Inferior parietal cortex (tissue), 1 donor: Measurements from ENCODE around the gene RNF217.

ENCODE experiments used
- DNase-seq: peaks from one replicate; pipeline ENCODE4 v3.0.0-alpha.2; 2016; ENCODE audit errors: extremely low spot score

The RNF217 gene

DNA sequence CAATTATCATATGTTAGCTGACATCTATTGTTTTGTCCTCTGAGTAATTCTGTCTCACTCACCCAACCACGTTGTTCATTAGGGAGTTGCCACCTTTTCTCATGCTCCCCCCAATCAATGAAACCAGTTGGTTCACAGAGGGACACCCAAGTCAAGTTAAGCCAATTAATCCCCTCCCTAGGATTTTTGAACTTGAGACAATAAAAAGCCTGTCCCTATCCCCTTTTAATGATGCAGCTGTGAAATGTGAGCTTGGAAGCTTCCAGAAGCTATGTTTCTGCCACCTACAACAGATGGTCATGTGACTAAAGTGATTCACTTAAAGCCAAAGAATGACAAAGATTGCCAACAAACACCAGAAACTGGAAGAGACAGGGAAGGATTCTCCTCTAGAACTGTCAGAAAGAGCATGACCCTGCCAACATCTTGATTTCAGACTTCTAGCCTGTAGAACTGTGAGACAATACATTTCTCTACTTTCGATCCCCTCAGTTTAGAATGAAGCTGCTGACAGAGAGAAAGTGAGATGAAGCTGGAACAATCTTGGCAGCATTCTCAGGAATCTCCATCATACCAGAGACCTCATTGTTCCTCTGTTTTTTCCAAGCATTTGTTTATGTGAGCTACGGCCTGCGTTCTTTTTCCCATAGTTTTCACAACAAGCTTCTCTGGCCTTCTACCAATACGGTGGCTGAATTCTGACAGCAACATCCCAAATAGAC, 133.5 kb downstream of the RNF217 start:
- peak; percentile 60 for DNase-seq

DNA sequence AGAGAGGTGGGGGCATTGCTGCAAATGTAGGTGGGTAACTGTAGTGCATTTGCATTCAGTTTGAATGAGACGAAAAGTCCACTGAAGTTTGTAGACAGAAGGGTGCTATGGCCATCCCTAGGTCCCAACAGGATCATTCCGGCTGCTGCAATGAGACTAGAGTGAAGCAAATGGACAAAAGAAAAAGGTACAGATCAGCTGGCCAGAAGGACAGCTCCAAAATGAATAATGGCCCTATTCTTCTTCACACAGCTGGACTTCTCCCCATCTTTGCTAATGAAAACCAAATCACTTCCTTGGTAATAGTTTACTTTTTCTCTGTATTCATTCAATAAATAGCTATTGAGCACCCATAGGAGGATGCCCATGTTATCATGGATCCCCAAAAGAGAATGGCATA, 134.9 kb downstream of the RNF217 start:
- DNase-seq = no peak

DNA sequence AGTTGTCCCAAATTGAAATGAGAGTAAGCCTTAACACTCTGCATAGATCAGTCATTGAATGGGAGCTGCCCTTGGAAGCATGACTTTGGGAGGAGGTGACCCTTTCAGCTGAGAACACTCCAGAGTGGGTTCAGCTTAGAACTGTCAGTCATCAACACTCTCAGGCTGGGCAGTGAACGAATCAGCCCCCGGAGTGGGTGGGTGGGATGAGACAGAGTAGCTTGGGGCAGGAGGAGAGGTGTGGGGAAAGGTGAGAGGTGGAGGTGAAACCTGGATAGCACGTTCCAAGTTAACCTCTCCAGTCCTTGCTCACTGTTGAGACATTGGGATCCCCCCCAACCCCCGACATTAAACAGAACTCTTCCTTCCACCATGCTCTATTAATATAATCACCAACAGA, 136.0 kb downstream of the RNF217 start:
- DNase-seq = no peak

DNA sequence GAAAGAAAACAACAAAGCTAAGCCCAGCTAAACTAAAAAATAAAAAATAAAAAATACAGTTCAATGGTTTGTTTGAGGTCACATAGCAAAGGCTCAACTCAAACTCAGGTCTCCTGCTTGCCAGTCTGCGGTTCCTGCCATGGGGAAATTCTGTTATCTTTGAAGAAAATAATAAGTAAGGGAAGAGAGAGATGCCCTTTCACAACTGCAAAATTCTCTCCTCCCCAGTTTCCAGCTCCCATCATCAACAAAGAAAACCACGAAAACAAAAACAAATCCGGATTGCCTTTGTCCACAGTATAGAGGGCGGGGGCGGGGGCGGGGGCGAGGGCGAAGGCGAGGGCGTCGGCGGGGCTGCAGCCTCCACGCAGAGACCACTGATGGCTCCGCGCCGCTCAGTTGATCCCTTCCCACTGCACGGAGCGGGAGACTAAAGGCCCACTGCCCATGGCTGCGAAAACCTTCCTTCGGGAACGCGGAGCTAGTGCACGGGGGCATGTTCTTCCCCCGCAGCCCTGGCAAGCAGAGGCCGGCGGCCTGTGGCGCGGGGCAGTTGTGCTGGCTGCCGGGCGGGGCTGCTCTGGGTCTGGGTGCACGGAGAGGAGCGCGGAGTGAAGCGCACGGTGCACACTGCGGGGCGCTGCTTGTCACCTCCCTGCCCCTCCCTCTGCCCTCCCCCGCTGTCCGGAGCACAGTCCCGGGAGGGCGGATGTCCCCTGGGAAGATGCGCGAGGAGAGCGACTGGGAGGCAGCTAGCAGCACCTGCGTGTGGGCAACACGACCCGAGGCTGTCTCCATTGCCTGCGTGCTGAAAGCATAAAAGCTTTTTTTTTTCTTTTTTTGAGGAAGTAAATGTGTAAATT, 137.2 kb downstream of the RNF217 start:
- no peak for DNase-seq

DNA sequence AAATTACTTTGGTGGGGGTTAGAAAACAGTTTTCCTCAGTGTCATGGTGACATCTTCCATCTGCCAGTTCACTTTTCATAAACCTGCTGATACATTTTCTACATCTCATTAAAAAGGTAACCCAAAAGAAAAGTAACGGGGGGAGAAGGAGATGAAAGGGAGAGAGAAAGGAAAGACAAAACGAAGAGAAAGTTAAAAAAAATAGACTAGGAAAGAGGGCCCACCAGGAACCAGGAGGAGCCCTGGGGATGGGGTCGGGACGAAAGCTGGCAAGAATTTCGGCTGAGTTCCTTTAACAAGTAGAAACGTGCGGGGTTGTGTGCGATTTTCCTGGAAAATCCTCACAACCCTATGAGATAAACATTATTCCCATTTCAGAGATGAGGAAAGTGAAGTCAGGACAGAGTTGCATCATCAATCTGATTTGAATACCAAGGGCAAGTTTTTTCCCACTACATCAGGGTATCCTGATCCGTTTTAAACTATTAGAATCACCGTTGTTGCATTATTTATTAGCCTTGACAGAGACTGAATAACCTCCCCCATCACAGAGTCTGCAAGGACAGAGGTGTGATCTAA, 137.9 kb downstream of the RNF217 start:
- DNase-seq = no peak

DNA sequence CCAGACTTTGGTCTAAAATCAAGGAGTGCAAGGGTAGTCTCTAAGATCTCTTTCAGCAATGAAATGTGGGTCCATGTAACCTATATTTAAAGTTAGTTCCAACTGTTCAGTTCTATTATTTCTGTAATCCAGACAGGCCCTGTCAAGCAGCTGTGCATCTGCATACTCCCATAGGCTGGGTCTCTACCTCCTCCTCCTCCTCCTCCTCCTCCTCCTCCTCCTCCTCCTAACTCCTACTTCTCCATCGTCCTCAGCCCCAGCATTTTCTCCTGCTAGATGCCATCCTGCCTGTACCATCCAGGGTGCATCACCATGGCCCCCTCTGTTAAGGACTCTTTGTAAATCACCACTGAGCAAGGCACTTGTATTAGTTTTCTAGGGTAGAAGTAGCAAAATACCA, 138.9 kb downstream of the RNF217 start:
- DNase-seq = no peak

DNA sequence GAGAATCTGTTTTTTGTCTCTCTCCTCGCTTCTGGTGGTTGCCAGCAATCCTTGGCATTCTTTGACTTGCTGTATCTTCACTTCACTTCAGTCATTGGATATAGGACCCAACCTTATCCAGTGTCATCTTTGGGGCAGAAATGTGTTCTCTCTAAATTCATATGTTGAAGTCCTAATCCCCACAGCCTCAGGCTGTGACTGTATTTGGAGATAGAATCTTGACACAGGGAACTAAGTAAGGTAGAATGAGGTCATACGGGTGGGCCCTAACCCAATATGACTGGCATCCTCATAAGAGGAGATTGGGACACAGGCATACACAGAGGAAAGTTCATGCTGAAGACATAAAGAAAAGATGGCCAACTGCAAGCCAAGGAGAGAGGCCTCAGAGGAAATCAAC, 139.4 kb downstream of the RNF217 start:
- no peak for DNase-seq

DNA sequence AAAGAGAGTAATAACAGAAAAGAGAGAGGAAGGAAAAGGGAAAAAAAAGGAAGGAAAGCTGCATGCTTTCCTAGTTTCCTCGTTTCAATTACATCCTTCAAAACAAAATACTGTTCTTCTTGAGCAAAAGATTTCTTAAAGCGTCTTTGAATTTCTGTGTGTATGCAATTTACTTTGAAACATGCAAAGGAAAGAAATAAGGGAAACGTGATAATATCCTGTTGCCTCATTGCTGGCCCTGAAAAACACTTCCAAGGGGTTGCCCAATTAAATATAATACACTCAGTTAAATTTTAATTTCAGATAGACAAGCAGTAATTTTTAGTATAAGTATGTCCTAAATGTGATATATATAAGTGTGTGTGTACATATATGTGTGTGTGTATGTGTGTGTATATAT, 140.2 kb downstream of the RNF217 start:
- no peak for DNase-seq

DNA sequence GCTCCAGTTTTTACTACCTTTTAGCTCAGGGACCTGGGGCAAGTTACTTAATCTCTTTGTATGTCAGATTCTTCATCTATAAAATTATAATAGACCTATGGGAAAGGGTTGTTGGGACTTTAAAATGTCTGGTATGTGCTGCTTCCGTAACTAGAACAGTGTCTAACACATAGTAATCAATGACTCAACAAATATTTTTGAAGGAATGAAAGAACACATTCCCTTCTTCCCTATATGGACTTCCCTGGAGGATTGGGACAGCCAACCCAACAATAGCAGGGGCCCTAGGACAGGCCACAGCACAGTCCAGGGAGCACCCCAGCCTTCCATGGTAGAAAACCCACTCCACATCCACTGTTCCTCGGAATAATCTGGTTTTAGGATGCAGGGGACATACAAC, 140.7 kb downstream of the RNF217 start:
- DNase-seq = no peak

DNA sequence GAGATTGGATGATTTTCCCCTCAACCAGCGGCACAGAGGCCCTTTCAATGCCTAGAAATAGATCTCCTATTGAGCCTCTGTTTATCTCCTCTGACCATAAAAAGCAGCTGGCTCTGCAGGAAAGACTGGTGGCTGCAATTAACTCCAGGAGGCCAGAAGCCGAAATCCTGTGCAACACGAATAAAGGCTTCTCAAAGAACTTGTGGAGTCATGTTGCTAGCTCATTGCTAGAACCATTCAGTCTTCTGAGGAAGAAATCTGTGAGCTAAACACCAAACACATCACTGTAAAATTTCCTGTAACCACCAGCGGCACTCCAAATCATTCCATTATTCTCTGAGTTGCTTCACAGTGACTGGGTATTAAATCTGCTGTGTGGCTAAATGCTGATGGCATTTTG, 142.2 kb downstream of the RNF217 start:
- no peak for DNase-seq

DNA sequence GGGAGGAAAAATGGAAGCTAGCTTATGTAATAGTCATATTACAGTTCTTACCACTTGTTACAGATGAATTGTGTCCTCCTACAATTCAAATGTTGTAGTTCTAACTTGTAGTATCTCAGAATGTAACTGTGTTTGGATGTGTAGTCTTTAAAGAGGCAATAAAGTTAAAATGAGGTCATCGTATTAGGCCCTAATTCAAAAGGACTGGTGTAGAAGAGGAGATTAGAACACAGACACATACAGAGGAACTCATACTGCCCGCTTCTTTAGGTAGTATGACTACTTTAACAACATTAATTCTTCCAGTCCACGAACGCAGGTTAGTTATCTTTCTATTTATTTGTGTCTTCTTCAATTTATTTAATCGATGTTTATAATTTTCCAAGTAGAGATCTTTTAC, 144.8 kb downstream of the RNF217 start:
- DNase-seq = no peak

DNA sequence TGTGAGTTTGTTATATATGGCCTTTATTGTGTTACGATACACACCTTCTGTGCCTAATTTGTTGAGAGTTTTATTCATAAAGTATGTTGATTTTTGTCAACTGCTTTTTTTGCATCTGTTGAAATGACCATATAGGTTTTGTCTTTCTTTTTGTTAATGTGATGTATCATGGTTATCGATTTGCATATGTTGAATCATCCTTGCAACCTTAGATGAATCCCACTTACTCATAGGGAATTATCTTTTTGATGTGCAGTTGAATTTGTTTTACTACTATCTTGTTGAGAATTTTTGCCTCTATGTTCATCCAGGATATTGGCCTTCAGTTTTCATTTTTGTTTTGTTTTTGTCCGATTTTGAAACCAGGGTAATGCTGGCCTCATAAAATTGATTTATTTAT, 145.7 kb downstream of the RNF217 start:
- DNase-seq = no peak

DNA sequence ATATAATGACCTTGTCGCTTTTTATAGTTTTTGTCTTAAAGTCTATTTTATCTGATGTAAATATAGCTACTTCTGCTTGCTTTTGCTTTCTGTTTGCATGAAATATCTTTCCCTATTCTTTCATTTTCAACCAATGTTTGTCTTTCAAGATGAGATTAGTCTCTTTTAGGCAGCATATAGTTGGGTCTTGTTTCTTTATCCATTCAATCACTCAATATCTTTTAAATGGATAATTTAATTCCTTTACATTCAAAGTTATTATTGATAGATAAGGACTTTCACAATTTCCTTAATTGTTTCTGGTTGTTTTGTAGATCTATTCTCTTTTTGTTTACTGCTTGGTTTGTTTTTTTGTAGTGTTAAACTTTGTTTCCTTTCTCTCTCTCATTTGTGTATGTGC, 147.8 kb downstream of the RNF217 start:
- DNase-seq = no peak

DNA sequence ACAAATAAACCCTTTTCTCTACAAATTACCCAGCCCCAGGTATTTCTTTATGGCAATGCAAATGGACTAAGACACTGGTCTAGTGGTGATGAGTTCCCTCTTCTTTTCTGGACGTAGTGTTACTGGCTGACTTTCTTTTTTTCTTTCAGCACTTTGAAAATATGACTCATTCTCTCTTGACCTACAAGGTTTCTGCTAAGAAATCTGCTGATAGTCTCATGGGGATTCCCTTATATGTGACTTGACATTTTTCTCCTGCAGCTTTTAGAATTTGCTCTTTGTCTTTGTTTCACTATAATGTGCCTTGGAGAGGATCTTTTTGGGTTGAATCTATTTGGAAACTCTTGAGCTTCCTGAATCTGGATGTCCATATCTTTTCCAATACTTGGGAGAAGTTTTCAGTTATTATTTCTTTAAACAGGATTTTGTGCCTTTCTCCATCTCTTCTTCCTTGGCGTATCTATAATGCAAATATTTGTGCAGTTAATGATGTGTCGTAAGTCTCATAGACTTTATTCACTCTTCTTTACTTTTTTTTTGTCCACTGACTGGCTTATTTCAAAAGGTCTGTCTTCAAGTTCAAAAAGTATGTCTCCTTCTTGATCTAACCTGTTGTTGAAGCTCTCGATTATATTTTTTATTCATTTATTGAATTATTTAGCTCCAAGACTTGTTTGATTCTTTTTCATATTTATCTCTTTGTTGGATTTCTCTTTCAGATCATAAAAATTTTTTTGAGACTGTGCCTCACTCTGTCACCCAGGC, 149.2 kb downstream of the RNF217 start:
- no peak for DNase-seq

DNA sequence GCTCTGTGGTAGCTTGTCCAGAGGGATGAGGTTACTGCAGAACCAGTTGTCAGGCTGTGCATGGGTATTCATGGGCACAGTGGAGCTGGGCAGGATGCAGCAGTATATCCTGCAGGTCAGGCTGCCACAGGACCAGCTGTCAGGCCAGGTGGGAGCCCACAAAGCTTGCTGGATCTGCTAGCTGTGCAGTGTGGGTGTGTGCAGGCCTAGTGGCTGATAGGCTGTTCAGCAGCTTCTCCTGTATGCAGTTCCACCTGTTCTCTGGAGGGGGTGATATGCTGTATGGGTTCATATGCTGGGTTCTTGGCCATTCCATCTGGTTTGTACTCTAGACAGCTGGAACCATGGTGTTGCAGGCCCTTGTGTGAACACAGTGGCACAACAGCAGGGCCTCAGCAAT, 150.7 kb downstream of the RNF217 start:
- no peak for DNase-seq

DNA sequence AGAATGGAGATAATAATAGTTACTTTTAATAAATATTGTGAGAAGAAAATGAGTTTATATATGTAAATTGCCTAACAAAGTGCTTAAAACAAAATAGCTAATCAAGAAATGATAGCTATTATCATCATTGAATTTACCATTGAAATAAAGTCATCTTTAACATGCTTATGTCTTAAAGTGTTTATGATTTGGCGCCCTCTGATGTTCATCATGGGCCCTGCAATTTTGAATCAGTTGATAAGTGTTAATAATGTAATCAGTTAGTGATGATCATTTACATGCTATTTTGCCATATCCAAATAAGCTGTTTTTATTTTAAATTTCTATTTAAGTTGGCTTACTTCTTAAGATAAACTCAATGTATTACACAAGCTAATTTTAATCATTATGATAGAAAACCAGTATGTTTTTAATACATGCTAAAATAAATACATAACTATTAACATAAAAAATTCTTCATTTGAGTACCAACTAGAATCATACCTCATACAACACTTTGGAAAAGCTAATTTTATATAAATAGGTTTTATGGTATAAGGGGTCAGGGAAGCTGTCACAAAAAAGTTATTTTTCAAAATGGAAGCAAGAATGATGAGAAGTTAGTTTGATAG, 152.1 kb downstream of the RNF217 start:
- peak; percentile 86 for DNase-seq

DNA sequence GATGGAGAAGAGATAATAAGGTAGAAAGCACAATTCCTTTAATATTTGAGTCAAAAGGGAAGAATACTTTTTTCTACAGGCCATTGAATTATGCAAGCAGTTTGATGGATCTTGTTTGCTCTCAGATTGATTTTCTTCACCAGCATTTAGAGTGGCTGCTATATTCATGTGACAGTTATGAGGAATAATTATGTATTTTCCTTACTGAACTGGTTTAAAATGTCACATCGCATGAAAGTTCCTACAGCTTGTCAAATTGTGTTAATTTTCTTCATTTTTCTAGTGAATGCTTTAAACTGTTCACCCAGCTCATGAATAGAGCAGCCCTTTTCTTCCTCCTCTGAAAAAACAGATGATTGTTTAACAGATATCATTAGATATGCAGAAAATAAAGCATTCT, 153.9 kb downstream of the RNF217 start:
- DNase-seq = no peak

DNA sequence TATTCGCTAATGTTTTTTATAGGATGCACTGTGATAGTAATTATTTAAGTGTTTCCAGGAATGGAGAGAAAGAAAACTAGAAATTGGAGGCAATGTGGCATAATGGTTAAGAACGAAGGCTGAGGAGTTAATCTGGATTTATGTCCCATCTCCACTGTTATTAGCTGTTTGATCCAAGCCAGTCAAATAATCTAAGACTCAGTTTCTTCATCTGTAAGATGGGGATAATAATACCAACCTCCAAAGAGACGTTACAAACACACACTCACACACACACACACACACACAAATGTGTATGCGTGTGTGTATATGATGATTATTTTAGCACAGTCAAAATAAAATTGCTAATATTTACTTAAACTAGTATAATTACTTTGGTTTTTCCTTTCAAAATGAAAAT, 154.5 kb downstream of the RNF217 start:
- no peak for DNase-seq

DNA sequence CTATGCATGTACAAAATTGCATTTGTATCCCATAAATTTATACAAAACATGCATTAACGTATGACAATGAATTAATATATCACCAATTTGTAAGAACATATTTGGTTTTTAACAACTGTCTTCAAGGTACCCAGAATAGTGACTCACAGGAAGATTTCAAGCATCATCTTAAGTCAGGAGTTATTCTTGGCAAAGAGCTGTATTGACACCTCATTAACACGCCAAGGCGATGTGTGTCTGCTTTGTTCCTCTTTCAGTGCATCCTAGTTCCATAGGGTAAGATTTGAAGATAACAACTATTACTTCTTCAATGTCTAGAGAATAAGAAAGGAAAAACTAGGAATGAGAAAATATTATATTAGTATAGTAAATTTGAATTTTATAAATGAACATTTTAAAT, 155.6 kb downstream of the RNF217 start:
- no peak for DNase-seq

DNA sequence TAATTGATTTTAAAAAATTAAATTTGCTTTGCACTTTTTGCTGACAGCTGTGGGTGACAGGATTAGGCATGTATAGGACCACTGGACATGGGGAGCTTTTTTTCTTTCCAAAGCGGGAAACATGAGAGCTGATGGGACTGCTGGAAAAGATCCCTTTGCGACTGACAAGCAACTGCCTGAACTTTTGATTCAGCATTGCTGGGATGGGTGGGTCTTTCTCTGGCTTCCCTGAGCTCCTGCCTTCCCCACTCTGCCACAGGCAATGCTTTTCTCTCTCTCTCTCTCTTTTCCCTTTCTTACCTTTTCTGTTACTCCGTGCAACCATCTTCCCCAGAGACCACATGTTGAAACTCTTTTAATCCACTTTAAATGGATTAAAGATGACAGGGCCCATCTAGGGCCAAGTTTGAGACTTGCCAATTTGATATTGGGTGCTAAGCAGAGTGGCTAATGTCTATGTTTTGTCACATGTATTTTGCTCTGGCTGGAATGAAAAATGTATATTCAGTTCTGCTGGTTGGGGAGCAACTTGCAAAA, 157.9 kb downstream of the RNF217 start:
- DNase-seq = no peak

DNA sequence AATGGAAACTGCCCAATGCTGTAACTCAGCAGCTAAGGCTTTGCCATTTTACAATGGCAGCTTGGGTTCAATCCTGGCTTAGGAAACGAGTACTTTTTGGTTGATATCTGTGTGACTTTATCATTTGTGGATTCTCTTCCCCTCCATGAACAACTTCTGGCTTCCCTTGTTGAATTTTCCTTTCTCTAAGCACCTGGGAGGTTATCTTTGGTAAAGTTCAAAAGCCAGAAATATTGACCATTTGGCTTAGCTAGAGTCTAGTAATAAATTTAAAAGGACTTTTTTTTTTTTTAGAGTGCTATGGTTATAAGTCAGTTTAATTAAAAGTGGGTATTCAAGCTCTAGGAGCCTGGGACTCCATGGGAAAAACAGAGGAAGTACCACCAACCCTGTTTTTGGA, 159.7 kb downstream of the RNF217 start:
- DNase-seq = no peak

DNA sequence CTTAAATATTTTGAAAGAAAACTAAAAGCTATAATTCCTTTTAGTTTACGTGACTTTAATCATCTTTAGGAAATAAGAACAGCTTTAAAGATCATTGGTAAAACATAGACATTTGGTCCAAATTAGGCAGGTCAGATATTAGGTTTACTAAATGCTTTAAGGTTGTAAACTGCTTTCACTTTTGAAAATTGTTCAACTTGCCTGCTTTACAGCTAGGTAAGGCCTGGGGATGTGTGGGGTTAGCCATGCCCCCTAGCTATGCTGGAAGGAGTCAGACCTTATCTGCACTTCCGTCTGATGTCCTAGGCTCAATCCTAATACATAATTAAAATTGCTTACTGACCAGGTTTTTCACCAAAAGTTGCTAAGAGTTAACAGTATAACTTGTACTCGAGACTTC, 160.8 kb downstream of the RNF217 start:
- no peak for DNase-seq
